ENCODE data around the gene EPHA1.

EPHA1 gene

GRCh38 chr7:143408686-143409561 is at the start of gene EPHA1:
EPHA1 (minus strand) TSS chr7:143408856; CDS start chr7:143408805, 51 bp downstream.
- no peak for DNase-seq (ENCODE audit: low read depth)

DNA sequence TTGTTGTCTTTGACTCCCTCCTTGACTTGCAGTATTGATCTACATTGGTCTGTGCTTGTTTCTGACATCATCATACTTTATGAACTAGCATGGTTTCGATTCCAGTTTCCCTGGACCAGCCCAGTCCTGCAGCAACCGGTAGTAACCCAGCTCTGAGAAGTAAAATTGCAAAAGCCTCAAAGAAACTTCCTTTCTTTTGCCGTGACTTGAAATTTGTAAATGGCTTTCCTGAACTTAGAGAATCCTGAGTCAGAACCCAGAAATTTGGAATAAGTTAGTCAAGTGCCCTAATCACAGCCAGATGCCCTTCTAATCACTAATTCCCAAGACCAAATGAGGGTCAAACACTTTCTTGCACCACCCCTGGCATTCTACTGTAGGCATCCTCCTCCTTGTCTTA is 49.6 kb upstream of the EPHA1 start:
- peak; percentile 90 for DNase-seq (ENCODE audit: low read depth)

- no peak for DNase-seq (ENCODE audit: low read depth)
These were observed 48.5 kb upstream of the EPHA1 start for GRCh38 chr7:143456992-143457793.

DNA sequence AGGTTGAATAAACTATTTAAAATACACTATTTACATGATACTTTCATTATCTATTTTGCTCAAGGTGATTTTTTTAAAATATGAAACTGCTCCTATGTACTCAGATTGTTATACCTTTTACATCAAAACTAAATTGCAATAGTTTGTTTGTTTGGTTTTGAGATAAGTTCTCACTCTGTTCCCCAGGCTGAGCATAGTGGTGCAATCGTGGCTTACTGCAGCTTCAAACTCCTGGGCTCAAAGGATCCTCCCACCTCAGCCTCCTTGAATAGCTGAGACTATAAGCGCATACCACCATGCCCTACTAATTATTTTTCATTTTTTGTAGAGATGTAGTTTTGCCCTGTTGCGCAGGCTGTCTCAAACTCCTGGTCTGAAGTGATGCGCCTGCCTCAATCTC is 47.3 kb upstream of the EPHA1 start:
- DNase-seq (ENCODE audit: low read depth) = no peak

DNA sequence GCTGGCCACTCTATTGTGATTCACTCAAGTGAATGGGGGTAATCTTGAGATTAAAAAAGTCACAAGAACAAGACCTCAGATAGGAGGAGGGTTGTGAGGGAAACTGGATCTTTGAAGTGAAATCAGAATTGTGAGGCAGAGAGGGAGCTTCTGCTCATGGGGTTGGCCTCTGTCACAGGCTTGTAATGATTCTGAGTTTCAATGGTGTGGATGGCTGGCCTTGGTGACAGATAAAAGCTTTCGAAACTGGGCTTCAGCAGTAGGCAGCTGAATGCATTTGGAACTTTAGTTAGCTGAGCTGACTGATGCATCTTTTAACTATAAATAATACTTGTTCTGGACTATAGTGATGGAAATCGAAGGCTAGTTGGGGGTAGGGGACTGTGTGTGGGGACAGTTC is 46.8 kb upstream of the EPHA1 start:
- no peak for DNase-seq (ENCODE audit: low read depth)

DNA sequence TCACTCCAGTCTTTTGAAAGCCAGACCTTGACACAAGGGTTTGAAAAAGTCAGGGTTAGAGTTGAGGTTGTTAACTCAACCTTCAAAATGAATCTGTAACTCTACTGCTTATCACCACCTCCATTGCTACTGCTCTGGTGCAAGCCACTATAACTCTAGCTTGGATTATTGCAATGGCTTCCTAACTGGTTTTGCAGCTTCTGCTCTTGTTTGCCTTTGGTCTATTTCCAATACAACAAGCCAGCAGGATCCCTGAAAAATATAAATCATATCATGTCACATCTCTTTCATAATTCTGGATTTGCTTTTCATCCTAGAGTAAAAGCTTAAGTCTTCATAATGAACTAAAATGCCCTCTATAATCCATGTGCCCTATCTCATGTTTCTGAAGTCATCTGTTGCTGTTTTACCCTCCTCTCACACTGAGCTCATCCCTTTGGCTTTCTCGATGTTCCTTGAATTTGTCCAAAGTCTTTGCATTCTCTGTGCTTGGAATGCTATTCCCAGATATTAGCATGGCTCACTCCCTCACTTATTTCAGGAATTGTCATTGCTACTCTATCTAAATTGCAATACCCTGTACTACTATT is 45.5 kb upstream of the EPHA1 start:
- DNase-seq (ENCODE audit: low read depth) = no peak

DNA sequence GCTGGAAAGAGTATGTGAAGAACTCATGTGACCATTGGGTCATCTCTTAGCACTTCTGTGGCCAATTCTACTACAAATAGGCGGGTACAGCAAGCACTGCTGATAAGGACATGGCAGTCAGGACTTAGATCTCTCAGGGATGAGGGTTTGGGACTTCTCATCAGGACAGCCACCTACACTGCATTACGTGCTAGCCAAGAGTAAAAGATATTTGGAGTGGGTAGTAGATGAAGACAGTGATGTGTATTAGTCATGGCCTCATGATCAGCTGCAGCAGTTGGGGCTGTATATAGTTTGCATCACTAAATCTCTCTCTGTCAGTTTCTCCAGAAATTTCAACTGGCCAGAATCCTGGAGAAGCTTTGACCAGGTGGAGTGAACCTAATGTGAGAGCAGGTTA is 43.8 kb upstream of the EPHA1 start:
- no peak for DNase-seq (ENCODE audit: low read depth)

DNA sequence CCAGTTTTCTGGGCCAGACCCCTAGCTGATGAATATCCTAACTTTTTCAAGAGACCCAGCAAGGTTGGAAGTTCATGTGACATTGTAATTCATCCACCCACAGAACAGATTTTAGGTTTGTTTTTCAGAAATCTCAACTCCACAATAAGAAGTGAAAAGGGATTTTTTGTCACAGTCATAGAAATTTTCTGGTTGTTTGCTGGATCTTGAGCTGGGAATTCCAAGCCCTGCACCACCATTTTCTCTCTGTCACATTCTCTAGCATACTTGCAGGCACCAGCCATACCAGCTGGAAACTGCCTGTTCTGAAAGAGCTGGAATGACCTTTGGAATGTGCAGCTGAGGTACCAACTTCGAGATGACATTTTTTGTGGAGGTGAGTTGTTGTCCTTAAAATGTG is 43.1 kb upstream of the EPHA1 start:
- DNase-seq (ENCODE audit: low read depth) = no peak

DNA sequence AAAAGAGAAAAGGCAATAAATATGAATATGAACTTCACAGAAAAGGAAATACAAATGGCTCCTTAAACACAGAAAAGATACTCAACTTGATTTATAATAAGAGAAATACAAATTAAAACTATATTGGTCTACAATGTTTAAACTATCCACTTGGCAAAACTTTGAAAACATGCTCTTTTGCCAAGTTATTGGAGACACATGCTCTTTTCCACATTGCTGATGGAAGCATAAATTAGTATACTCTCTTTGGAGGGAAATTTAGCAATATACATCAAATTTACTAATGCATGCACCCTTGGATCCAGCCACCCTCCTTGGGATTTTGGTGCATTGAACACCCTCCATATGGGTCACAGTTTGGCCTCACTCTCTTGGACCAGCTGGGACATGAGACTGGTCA is 42.5 kb upstream of the EPHA1 start:
- DNase-seq (ENCODE audit: low read depth) = no peak

DNA sequence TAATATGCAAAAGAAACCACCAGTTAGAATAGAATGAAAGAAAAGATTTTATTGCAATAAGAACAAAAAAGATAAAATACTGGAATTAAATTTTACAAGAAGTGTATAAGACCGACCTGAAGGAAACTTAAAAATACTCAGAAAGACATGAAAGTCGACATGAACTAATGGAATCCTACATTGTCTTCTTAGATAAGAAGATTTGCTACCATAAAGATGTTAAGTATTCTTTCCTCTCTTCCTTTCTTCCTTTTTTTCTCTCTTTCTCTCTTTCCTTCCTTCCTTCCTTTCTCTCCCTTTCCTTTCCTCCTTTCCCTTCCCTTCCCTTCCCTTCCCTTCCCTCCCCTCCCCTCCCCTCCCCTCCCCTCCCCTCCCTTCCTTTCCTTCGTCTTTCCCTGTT is 41.1 kb upstream of the EPHA1 start:
- no peak for DNase-seq (ENCODE audit: low read depth)

DNA sequence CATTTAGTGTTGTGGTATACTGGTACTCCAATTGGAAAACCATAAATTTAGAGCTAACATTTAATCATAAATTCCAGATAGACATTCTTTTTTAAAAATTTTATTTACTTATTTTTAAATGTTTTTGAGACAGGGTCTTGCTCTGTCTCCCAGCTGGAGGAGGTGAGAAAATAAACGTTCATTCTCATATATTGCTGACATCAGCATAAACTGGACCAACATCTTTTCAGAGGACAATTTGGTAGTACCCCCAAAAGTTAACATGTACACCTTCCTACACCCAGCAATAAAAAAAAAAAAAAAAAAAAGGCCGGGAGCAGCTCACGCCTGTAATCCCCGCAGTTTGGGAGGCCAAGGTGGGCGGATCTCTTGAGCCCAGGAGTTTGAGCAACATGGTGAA is 39.8 kb upstream of the EPHA1 start:
- no peak for DNase-seq (ENCODE audit: low read depth)

GRCh38 chr7:143447466-143447865 is 38.8 kb upstream of the EPHA1 start:
- no peak for DNase-seq (ENCODE audit: low read depth)

- DNase-seq (ENCODE audit: low read depth) = no peak
These were observed 36.1 kb upstream of the EPHA1 start for GRCh38 chr7:143444785-143445184.

GRCh38 chr7:143444063-143444782 is 35.6 kb upstream of the EPHA1 start:
- no peak for DNase-seq (ENCODE audit: low read depth)

DNA sequence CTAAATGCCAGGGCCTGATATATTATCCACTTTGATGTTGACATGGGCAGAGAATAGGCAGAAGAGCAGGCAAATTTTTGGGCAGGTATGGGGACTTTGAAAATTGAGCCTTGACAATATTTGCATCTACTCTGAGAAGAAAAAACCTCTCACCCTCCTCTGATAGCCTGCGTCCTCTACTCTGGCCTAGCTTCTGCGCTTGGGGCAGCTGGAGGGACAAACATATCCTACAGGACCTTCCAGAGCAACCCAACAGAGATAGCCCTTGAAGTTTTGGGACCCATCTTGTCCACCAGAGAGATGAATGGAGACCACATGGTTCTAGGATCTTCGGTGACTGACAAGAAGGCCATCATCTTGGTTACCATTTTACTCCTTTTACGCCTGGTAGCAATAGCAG is 34.5 kb upstream of the EPHA1 start, which contains the start of gene TAS2R60:
Gene TAS2R60 (plus strand): TSS at position 301 of the 400 bp plus-strand sequence. CDS start 0 bp downstream, at position 301.
- no peak for DNase-seq (ENCODE audit: low read depth)

DNA sequence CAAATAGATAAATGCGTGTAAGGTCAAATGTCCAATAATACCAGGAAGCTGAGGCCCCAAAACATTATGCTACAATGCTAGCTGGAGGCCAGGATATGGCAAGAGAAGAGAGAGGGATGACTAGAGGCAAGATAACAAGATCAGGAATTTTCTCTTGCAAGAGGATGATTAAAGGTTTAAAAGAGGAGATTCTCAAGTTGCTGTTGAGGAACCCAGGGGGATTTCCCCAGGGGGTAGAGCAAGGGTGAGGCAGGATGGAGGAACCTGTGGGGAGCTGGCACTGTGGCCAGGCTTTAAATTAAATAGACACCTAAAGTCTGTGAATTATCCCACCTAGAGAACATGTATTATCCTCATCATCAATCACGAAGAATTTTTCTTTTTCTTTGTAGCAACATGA is 31.2 kb upstream of the EPHA1 start:
- no peak for DNase-seq (ENCODE audit: low read depth)

DNA sequence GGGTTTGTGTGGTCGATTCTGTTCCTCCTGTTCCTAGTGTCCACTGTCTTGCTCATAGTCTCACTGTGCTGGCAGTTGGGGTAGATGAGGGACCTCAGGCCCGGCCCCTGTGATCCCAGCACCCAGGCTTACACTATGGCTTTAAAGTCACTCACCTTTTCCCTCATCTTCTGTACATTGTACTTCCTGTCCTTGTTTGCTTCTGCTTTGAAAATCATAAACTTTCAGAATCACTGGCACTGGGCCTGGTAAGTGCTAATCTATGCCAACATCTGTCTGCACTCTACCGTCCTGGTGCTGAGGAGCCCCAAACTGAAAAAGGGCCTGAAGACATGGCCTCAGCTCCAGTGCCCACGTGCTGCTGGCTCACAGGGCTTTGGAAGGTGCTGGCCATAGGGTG is 28.9 kb upstream of the EPHA1 start:
- DNase-seq (ENCODE audit: low read depth) = no peak

GRCh38 chr7:143436325-143436946 is 27.8 kb upstream of the EPHA1 start:
- no peak for DNase-seq (ENCODE audit: low read depth)

DNA sequence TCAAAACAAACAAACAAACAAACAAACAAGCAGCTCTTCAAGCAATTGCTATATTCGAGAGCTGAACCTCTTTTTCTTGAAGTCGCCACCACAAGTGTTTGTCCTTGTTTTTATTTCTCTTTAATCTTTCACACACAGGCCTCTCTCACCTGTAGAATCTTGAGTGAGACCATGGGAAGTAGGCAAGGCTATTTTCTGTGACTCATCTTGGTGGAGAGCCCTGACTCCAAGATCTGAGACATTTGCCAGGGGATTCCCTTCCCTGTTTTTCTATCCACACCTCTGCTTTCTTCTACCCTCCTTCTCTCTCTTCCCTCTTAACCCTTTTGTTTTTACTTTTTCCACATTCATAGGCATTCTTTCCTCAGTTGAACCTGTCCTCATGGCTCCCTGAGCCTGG is 26.6 kb upstream of the EPHA1 start:
- DNase-seq (ENCODE audit: low read depth) = no peak

GRCh38 chr7:143434660-143435059 is 26.0 kb upstream of the EPHA1 start:
- DNase-seq (ENCODE audit: low read depth) = no peak

- no peak for DNase-seq (ENCODE audit: low read depth)
These were observed 25.1 kb upstream of the EPHA1 start for GRCh38 chr7:143433759-143434158.

DNA sequence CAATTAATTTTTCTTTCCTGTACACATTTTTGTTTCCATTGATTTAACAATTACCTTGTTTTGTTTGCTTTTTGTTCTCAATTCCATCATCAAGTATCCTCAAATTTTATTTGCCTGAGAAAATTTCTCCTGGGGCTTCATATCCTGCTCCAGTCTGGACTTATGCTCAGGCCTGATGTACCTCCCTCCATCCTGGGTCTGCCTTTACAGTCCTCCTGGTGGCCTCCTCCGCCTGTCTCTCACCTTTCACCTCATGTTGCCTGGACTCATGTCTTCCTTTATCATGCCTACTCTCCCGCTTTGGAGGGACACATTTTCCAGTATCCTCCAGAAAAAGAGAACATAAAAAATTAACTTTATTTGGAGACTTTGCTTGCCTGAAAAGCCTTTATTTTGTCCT is 22.5 kb upstream of the EPHA1 start:
- no peak for DNase-seq (ENCODE audit: low read depth)
